ENCODE data around the gene TP73.

GRCh38 chr1:3668148-3668547 lies 15.8 kb downstream of the TP73 start:
- TF ChIP-seq GATA2 (IDR thresholded peaks at IDR 0.05; ENCODE audit: low read depth, low read length) (no peak), GATA3 (IDR thresholded peaks at IDR 0.05; ENCODE audit: low read depth, low read length) (no peak)

All from SH-SY5Y (cell line).